HG02973 (cell line): Measurements from ENCODE around the gene RASA4.
"Not testable (repeated sequence)": the region's sequence is repeated elsewhere in the genome, so short reads cannot be mapped to it uniquely, and the experiment has no call there.

Experiments used
- ATAC-seq: cut with Tn5 transposase; IDR thresholded peaks from one replicate; pipeline ENCODE4 v1.9.1; 2021; ENCODE audit warnings: moderate library complexity; ENCODE audit not compliant: unreplicated experiment

RASA4 gene

GRCh38 chr7:102616507-102617125 lies at the start of gene RASA4:
RASA4 (minus strand) TSS chr7:102616756; CDS start chr7:102616689, 67 bp downstream.
- peak; percentile 74 for ATAC-seq

GRCh38 chr7:102664765-102665164 lies 48.2 kb upstream of the RASA4 start:
- not testable (repeated sequence) for ATAC-seq

- not testable (repeated sequence) for ATAC-seq
These were observed 33.4 kb upstream of the RASA4 start, which contains the start of gene SPDYE2B for GRCh38 chr7:102649924-102650323. SPDYE2B (plus strand) TSS chr7:102650319; CDS start chr7:102652349, 2,030 bp downstream.

- ATAC-seq, result not testable (repeated sequence)
These were observed 31.3 kb upstream of the RASA4 start for GRCh38 chr7:102647813-102648212.

GRCh38 chr7:102643404-102643803 lies 26.8 kb upstream of the RASA4 start:
- not testable (repeated sequence) for ATAC-seq

DNA sequence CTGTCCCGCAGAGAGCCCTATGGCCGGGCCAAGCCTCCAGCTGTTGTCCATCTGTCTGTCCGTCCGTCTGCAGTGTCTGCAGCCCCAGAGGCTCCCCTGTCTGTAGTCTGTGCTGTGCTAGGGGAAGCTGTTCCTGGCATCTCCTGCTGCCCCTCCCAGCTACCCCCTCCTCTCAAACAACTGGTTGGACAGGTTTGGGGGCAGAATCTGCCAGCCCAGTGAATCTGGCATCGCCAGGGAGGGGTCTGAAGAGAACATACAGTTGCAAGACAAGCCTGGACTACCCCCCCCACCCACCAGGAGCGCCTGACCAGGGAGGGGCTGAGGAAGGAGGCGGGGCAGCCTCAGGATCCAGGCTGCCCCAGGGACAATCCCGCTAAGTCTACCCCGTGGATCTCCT lies 26.1 kb upstream of the RASA4 start, which contains the start of gene UPK3BL1:
UPK3BL1 (minus strand) TSS at position 101 of the 400 bp plus-strand sequence; CDS start at position 51, 50 bp downstream.
- ATAC-seq, result not testable (repeated sequence)

DNA sequence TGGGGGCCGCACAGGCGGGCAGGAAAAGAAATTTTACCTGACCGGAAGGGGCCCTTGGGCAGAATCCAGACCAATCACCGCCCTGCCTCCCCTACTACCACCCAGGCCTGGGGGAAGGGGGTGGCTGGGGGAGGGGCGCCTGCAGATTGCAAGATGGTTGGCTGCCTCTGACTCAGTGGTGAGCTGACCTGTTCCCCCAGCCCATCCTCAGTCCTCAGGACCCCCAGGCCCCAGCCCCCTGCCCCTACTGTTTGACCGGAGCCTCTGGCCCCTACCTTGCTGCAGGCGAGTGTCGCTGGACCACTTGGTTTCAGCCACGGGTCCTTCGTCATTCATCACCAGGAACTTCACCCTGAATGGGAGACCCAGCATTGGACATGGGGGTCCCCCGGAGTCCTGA lies 22.3 kb upstream of the RASA4 start:
- ATAC-seq, result not testable (repeated sequence)

DNA sequence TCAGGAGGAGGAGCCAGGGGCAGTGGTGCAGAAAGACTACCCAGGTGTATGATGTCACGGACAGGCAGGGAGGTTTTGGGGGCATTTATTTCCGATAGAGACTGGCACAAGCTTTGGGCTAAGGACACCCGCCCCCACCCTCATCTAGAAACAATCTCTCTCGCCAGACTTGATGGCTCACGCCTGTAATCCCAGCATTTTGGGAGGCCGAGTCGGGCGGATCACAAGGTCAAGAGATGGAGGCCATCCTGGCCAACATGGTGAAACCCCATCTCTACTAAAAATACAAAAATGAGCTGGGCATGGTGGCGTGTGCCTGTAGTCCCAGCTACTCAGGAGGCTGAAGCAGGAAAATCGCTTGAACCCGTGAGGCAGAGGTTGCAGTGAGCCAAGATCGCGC lies 20.4 kb upstream of the RASA4 start:
- not testable (repeated sequence) for ATAC-seq

GRCh38 chr7:102635354-102635753 lies 18.8 kb upstream of the RASA4 start:
- not testable (repeated sequence) for ATAC-seq

DNA sequence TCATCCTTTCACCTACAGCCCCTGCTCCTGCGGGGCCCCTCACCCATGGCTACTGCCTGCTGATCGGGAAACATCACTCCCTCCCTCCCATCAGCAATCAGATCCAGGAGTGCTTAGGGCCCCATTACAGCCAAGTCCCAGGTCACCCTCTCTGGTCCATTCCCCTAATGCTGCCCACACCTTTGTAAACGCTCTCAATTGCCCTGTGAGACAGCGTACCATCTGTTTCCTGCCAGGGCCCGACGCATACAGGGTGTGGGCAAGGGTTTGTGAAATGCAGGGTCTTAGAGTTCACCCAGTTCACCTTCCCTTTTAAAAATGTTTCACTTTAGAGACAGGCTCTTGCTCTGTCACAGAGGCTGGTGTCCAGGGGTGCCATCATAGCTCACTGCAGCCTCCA lies 17.7 kb upstream of the RASA4 start:
- not testable (repeated sequence) for ATAC-seq

GRCh38 chr7:102630622-102631021 lies 14.1 kb upstream of the RASA4 start:
- not testable (repeated sequence) for ATAC-seq

DNA sequence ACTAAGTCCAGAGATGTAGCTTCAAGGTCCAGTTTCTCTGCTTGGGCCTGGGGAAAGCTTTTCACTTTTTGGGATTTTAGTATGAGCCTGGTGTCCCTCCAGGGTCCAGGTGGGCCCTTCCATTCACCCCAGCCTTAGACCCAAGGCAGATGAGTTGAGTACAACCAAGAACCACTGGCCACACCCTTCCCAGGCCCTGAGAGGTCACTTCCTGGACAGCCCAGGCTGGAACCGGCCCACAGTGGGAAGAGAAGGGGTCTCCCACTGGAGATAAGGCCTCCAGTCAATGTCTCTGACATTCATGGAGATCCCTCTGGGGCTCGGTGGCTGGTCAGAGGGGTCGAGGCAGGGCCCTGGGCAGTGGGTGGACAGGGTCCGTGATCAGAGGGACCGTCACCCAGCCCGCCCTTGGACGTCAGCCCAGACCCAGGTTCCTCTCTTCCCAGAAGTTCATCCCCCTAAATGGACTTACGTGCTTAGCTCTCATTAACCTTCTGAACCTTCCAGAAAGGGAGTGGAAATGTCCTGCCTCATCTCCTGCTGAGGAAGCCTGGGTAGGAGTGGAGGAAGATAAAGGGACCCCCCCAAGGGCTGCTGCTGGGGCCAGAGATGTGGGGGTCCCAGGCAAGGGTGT lies 10.8 kb upstream of the RASA4 start:
- not testable (repeated sequence) for ATAC-seq

DNA sequence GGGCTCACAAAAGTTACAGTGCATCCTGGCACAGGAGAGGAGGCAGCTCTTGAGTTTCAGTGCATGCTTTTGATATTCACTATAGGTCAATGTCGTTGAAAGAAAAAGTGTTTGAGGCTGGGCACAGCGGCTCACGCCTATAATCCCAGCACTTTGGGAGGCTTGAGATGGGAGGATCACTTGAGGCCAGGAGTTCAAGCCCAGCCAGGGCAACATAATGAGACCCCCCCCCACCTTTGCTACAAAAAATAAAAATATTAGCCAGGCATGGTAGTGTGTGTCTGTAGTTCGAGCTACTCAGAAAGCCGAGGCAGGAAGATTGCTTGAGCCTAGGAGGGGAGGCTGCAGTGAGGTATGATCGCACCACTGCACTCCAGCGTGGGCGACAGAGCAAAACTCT lies 1.6 kb upstream of the RASA4 start:
- ATAC-seq, result not testable (repeated sequence)

DNA sequence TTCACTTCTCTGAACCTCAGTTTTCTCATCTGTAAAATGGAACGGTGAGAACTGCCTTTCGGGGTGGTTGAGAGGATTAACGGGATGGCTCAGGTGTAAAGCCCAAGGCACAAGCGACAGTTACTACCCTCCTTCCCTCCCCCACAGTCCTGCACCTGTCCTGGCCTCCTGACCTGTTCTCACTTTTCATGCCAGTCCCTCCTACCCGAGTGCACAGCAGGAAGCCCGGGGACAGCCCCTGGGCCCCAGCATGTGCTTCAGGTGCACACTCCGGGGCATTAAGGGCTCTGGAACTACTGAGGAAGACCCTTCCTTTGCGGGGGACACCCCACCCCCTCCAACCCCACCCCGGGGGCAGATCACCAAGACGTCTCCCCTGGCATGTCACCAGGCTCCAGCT lies 626 bp downstream of the RASA4 start:
- ATAC-seq, result not testable (repeated sequence)

DNA sequence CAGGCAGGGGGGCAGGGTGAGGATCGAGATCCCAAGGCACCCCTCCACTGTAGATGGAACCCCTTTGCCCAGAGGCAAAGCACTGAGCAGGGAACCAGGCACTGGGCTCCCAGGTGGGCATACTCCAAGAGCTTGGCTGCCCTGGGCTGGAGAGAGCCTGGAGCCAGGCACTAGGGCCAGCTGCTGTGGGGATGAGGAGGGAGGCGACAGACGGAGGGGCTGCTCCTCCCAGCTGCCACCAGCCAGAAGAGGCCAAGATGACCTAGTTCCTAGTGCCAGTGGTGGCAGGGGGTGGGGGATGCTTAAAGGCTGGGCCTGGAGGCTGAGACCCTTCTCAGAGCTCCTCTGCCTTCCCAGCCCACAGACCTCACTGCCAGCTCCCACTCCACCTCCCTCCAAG lies 1.7 kb downstream of the RASA4 start:
- not testable (repeated sequence) for ATAC-seq

DNA sequence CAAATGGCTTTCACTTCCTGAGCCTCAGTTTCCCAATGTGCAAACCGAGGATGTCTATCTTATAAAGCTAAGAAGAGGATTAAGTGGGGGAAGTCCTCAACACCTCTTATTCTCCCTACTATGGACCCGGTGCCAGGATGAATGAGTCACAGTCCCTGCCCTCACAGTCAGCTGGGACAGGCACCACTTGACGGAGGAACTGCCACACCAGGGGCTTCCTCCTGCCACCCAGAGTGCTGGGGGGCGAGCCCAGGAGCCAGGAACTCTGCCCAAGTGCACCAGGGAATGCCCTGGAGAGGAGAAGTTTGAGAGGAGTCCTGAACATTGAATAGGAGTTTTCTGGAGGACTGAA lies 2.2 kb downstream of the RASA4 start:
- ATAC-seq, result peak; percentile 6

GRCh38 chr7:102613575-102614345 lies 2.8 kb downstream of the RASA4 start:
- peak; percentile 51 for ATAC-seq

DNA sequence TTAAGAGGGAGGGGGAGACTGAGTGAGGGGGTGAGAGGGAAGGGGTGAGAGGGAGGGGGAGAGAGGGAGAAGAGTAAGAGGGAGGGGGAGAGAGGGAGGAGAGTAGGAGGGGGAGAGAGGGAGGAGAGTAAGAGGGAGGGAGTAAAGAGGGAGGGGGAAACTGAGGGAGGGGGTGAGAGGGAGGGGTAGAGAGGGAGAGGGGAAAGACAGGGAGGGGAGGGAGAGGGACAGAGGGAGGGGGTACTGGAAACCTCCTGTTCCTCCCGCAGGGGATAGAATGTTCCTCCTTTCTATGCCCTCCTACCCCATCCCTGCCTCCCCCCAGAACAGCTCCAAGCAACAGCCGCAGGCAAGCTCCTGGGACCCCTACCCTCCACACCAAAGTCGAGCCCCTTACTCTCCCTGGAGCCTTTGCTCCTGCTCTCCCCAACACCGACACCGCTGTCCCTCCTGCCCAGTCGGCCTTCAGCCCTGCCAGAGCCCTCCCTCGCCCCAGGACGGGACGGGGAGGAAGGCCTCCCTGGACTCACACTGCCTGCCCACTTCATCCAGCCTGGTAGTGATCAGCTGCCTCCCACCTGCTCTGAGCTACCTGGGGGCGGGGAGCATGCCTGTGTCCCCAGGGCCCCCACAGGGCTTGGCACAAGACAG lies 4.8 kb downstream of the RASA4 start:
- ATAC-seq, result not testable (repeated sequence)

GRCh38 chr7:102611013-102611674 lies 5.4 kb downstream of the RASA4 start:
- ATAC-seq, result peak; percentile 19

DNA sequence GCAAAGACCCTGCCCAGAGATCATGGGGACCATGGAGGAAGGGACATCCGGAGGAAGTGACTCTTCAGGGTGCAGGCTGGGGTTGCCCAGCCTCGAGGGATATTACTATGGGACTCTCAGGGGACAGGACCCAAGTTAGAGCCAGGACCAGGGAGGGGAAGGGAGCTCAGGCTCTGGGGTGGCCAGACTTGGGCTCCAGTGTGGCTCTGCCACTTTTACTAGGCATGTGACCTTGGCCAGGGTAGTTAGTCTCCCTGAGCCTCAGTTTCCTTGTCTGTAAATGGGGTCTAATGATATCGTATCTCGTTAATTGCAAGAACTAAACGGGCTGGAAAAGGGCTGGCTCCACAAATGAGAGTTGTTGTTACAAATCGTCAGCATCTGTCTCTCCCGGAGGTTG lies 6.1 kb downstream of the RASA4 start:
- not testable (repeated sequence) for ATAC-seq

- not testable (repeated sequence) for ATAC-seq
These were observed 6.8 kb downstream of the RASA4 start for GRCh38 chr7:102609734-102610133.
